CD4-positive, alpha-beta T cell (primary cell): ENCODE data around the gene AHNAK. TPM values are rescaled to one million over a fixed set of nuclear protein-coding genes. Genes with fewer than 3 reads are reported as not detected.
A peak's percentile ranks its signal among the peaks of the same experiment; 100 is the strongest.

Experiments used
- ATAC-seq: fragments of 200-7000 bp; cut with Tn5 transposase; one replicate; pipeline ENCODE4 v1.10.0; 2022; ENCODE audit warnings: mild to moderate bottlenecking; ENCODE audit not compliant: poor library complexity
- CTCF ChIA-PET: fragments of 350-600 bp; sonication (Branson Sonifier 250); formaldehyde crosslinking; loops from one replicate; lab custom pipeline; 2021; ENCODE audit warnings: antibody characterized with exemption, inconsistent platforms; lab: Charles Lee
- POLR2A ChIA-PET: fragments of 350-600 bp; sonication (Branson Sonifier 250); formaldehyde crosslinking; loops from one replicate; lab custom pipeline; 2021; ENCODE audit warnings: antibody characterized with exemption, inconsistent platforms; lab: Charles Lee
- DNase-seq, 14 experiments: peaks; one replicate each; pipeline ENCODE4 v3.0.0-alpha.2; 2013 to 2020; ENCODE audit warnings: mixed read lengths in 2 of 14
- H3K27ac ChIP-seq, 2 donors: one replicate each; pipeline versions ENCODE4 v1.5.1 to v1.7.0; 2013; ENCODE audit warnings: low read length in 2 of 2, low read depth in 1 of 2, mild to moderate bottlenecking in 1 of 2
- H3K27me3 ChIP-seq, 2 experiments: 1 replicate in 1 of 2; 2 replicates in 1 of 2; pipeline versions ENCODE4 v1.6.1 to v1.7.0; 2013; ENCODE audit warnings: low read length in 2 of 2, control low read depth in 1 of 2, mild to moderate bottlenecking in 1 of 2, moderate library complexity in 1 of 2; ENCODE audit not compliant: insufficient read depth in 2 of 2, control insufficient read depth in 1 of 2
- H3K36me3 ChIP-seq: one replicate; pipeline ENCODE4 v1.6.1; 2013; ENCODE audit warnings: low read length, control low read depth; ENCODE audit not compliant: insufficient read depth
- H3K4me1 ChIP-seq: one replicate; pipeline ENCODE4 v1.6.1; 2013; ENCODE audit warnings: low read length, control low read depth; ENCODE audit not compliant: insufficient read depth
- H3K4me3 ChIP-seq: one replicate; pipeline ENCODE4 v1.5.1; 2013; ENCODE audit warnings: mild to moderate bottlenecking, low read length, moderate library complexity
- H3K9me3 ChIP-seq, 2 experiments: 1 replicate in 1 of 2; 2 replicates in 1 of 2; pipeline versions ENCODE4 v1.6.1 to v1.7.0; 2013; ENCODE audit warnings: low read length in 2 of 2, mild to moderate bottlenecking in 2 of 2, control low read depth in 1 of 2, moderate library complexity in 1 of 2; ENCODE audit not compliant: control insufficient read depth in 1 of 2, insufficient read depth in 1 of 2
- H3K27ac Mint-ChIP-seq: one replicate; pipeline ENCODE4 v1.8.0; 2020; ENCODE audit warnings: mixed read lengths
- H3K27me3 Mint-ChIP-seq: one replicate; pipeline ENCODE4 v1.8.0; 2021; ENCODE audit warnings: mixed read lengths
- H3K36me3 Mint-ChIP-seq: one replicate; pipeline ENCODE4 v1.8.0; 2021; ENCODE audit warnings: low read depth, mixed read lengths
- H3K4me1 Mint-ChIP-seq: one replicate; pipeline ENCODE4 v1.8.0; 2021; ENCODE audit warnings: low read depth, mixed read lengths
- H3K4me3 Mint-ChIP-seq: one replicate; pipeline ENCODE4 v1.8.0; 2020; ENCODE audit warnings: mild to moderate bottlenecking, mixed read lengths
- H3K9me3 Mint-ChIP-seq: one replicate; pipeline ENCODE4 v1.8.0; 2020; ENCODE audit warnings: mixed read lengths
- intact Hi-C, 2 experiments: fragments of 100-400 bp; cut with DNase I in 1 of 2; cut with micrococcal nuclease in 1 of 2; formaldehyde crosslinking; loops; one replicate each; pipeline versions ENCODE4 v1.15.1 to v1.9.0; 2023 to 2025; cut with DNase I, micrococcal nuclease
- total RNA-seq, 174 experiments: library from RNA in 2 of 174; stranded (reverse) in 2 of 174; gene quantifications; one replicate each; pipeline ENCODE4 v1.2.3 and lab custom pipeline; 2021 to 2026
- TF ChIP-seq, protein P1 (sequence below): fragments of 200-600 bp; IDR thresholded peaks from one replicate; pipeline ENCODE4 v1.8.0; 2022; ENCODE audit warnings: antibody characterized with exemption, mild to moderate bottlenecking

Gene AHNAK
- total RNA-seq, 2 experiments from 2014 or later, result 320 to 332 TPM

DNA sequence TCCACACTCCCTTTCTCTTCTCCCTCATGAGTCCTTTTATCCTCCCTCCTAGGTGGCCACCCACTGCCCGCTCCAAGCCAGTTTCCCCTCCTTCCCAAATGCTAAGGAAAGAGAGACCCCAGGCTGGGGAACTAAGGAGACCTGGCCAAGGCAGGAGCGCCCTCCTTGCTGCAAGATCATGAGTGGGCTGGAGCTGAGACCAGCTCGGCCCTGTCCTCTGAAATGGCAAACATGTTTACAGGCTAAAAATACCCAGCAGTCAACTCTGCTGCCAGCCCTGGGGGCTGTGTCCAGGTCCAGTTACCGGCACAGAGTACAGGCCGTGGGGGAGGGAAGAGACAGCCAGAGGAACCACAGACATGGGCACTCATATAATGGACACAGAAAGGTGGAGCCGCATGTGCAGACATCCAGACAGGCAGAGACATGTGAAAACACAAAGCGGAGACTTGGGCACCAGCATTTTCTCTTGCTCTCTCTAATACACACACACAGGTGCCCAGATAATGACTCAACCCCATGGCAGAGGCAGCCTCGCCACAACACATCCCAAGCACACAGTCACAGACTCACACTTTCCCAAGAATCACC, 1.2 kb upstream of the AHNAK start:
- H3K27ac ChIP-seq, result no peak overlapping the region
- H3K27me3 ChIP-seq, result no peaks in the 10 kb centered on the region
- H3K9me3 ChIP-seq, result no peaks in the 10 kb centered on the region
- H3K4me3 ChIP-seq, result peak overlapping the region; percentile 97
- ATAC-seq (no peak), DNase-seq (peak in 1 of 14 experiments; percentile 29)
- Mint-ChIP-seq H3K27me3 (no peaks in the 10 kb centered on the region), H3K4me3 (peak overlapping the region; percentile 84), H3K36me3 (peaks cover 28% of the 10 kb centered on the region), H3K4me1 (peaks cover 72% of the 10 kb centered on the region), H3K9me3 (no peaks in the 10 kb centered on the region), H3K27ac (peak overlapping the region; percentile 90)
- peaks cover 5% of the 10 kb centered on the region for H3K36me3 ChIP-seq
- TF ChIP-seq, protein P1, sequence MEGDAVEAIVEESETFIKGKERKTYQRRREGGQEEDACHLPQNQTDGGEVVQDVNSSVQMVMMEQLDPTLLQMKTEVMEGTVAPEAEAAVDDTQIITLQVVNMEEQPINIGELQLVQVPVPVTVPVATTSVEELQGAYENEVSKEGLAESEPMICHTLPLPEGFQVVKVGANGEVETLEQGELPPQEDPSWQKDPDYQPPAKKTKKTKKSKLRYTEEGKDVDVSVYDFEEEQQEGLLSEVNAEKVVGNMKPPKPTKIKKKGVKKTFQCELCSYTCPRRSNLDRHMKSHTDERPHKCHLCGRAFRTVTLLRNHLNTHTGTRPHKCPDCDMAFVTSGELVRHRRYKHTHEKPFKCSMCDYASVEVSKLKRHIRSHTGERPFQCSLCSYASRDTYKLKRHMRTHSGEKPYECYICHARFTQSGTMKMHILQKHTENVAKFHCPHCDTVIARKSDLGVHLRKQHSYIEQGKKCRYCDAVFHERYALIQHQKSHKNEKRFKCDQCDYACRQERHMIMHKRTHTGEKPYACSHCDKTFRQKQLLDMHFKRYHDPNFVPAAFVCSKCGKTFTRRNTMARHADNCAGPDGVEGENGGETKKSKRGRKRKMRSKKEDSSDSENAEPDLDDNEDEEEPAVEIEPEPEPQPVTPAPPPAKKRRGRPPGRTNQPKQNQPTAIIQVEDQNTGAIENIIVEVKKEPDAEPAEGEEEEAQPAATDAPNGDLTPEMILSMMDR, result no peak
- intact Hi-C loops, result loop anchor here in 1 of 2 experiments (10.0 kb wide), 1 partner anchor 583 kb away; the partner anchor contains the start of gene FTH1
- H3K4me1 ChIP-seq, result peaks cover 79% of the 10 kb centered on the region
- ChIA-PET POLR2A (interaction anchor here (1.1 to 6.3 kb wide), 5 partner anchors 8 to 133 kb away, joined by 3 to 122 read pairs (median 5); partner anchors contain the start of gene EEF1G), CTCF (interaction anchor here (1.2 to 10.9 kb wide), 2 partner anchors 8 to 123 kb away, joined by 4 to 251 read pairs; no protein-coding TSS in a partner anchor)

DNA sequence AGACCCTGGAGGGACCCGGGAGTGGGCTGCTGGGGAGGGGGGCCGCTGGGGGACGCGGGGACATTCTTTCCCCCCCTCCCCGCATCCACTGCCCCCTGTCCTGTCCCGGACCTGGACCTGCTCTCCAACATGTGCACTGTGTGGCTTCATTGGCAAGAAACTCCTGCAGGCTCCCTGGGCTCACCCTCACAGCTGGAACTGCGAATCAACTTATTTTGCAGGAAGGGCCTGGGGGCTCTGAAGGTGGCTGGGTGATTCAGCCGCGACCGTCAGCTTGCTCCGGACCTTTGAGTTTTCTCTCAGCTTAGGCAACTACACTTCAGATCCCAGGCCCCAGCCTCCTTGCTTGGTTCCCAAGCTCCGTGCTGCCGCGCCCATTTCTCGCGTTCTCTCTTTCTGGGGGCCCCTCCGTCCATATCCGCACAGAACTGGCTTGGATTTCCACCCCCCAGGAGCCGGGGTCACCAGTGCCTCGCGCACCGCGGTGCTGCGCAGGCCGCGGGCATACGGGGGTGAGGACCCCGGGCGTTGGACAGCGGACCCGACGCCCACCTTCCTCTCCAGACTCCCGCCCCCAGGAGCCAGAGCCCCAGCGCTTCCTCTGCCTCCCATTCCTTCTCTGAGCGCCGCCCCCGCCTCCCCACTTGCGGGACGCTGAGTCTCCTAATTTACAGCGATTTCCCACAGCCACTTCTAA, 471 bp upstream of the AHNAK start:
- Histone ChIP-seq H3K27me3 (no peaks in the 10 kb centered on the region), H3K9me3 (no peaks in the 10 kb centered on the region), H3K4me1 (peaks cover 79% of the 10 kb centered on the region), H3K4me3 (peak overlapping the region; percentile 97), H3K36me3 (peaks cover 5% of the 10 kb centered on the region), H3K27ac (peak overlapping the region in 1 of 2 donors; percentile 45)
- ATAC-seq (no peak), DNase-seq (no peak)
- H3K36me3 Mint-ChIP-seq, result peaks cover 28% of the 10 kb centered on the region
- no peaks in the 10 kb centered on the region for H3K27me3 Mint-ChIP-seq
- ChIA-PET CTCF (interaction anchor here (1.2 to 10.9 kb wide), 2 partner anchors 9 to 122 kb away, joined by 3 to 251 read pairs; no protein-coding TSS in a partner anchor), POLR2A (interaction anchor here (0.7 to 6.3 kb wide), 7 partner anchors 8 to 294 kb away, joined by 3 to 122 read pairs (median 5); partner anchors contain the start of genes EEF1G and TUT1)
- H3K4me1 Mint-ChIP-seq, result peaks cover 72% of the 10 kb centered on the region
- H3K4me3 Mint-ChIP-seq, result peak overlapping the region; percentile 84
- H3K27ac Mint-ChIP-seq, result peak overlapping the region; percentile 90
- intact Hi-C loops, result loop anchor here (1.0 to 10.0 kb wide), 2 partner anchors 8 to 582 kb away; partner anchors contain the start of gene FTH1 (in 1 of the 2)
- H3K9me3 Mint-ChIP-seq, result no peaks in the 10 kb centered on the region
- TF ChIP-seq, protein P1, result no peak

DNA sequence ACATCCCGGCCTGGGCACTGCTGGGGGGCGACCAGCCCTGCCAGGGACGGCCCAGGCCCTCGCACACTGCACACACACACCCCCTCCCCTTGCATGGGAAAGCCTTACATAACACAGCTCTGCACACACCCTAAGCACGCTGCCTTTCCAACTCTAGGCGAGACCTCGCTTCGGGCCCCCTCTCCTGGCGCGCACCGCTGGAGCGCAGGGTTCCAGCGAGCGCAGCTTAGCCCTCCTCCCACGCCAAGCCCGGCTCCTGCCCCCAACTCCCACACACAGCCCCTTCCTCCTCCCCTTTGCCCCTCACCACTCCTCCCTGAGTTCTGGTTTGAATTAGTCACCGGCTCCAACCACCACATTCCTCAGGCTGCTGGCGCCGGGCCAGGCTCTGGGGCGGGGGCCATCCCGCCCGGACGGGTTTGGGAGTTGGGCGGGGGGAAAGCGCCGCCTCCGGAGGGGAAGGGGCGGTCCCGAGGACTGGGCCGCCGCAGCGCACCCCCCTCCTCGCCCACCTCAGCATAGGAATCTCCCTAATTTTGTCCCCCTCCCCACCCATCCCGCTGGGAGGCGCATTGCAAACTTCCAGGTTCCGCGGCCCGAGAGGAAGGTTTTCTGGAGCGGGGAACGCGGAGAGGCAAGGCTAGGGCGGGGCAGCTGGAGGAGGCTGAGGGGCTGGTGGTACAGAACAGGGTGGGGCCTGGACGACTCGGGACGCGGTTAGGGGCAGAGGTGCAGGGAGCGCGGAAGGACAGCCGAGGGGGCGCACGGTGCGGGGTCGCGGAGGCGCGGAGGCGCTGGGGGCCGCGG, 966 bp downstream of the AHNAK start:
- H3K4me1 ChIP-seq, result peaks cover 80% of the 10 kb centered on the region
- ChIA-PET POLR2A (interaction anchor here (0.7 to 6.3 kb wide), 4 partner anchors 10 to 295 kb away, joined by 3 to 122 read pairs (median 14); partner anchors contain the start of genes EEF1G and TUT1), CTCF (interaction anchor here (0.5 to 10.9 kb wide), 4 partner anchors 10 to 121 kb away, joined by 3 to 251 read pairs (median 5); no protein-coding TSS in a partner anchor)
- no peaks in the 10 kb centered on the region for H3K9me3 Mint-ChIP-seq
- DNase-seq (peak in 12 of 14 experiments; percentile 19 to 77 (median 57)), ATAC-seq (peak; percentile 32)
- no peaks in the 10 kb centered on the region for H3K27me3 Mint-ChIP-seq
- peaks cover 72% of the 10 kb centered on the region for H3K4me1 Mint-ChIP-seq
- H3K27ac Mint-ChIP-seq, result peak overlapping the region; percentile 90
- TF ChIP-seq, protein P1, result no peak
- H3K27me3 ChIP-seq, result no peaks in the 10 kb centered on the region
- H3K9me3 ChIP-seq, result no peaks in the 10 kb centered on the region
- H3K36me3 ChIP-seq, result peaks cover 15% of the 10 kb centered on the region
- H3K4me3 Mint-ChIP-seq, result peak overlapping the region; percentile 99
- intact Hi-C loops, result loop anchor here (1.0 to 10.0 kb wide), 2 partner anchors 10 to 581 kb away; partner anchors contain the start of gene FTH1 (in 1 of the 2)
- H3K36me3 Mint-ChIP-seq, result peaks cover 28% of the 10 kb centered on the region
- H3K27ac ChIP-seq, result peak overlapping the region; percentile 77 to 84
- H3K4me3 ChIP-seq, result peak overlapping the region; percentile 97
